AML-193 (cell line): ENCODE data around the gene ANKRD11.

ENCODE experiments used
- DNase-seq, 2 experiments: peaks; one replicate each; lab custom pipeline; 2025; lab: John Stamatoyannopoulos, UW

The ANKRD11 gene

DNA sequence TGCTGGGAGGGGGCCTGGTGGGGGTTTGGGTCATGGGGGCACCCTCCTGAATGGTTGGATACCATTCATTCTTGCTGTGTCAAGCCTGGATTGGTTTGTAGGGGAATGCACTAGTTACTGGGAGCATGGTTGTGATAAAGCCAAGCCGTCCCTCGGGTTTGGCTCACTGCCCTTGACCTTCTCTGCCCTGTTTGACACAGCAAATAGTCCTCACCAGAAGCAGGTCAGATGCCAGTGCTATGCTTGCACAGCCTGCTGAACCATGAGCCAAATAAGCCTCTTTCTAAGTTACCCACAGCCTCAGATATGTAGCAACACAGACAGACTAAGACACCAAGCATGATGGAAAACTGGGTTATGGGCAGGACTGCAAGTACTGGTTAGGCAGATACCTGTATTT, 258.3 kb downstream of the ANKRD11 start:
- DNase-seq, result no peak

GRCh38 chr16:89230255-89230654, 260.1 kb downstream of the ANKRD11 start:
- no peak for DNase-seq

- no peak for DNase-seq
These were observed 265.7 kb downstream of the ANKRD11 start for GRCh38 chr16:89224665-89225064.

DNA sequence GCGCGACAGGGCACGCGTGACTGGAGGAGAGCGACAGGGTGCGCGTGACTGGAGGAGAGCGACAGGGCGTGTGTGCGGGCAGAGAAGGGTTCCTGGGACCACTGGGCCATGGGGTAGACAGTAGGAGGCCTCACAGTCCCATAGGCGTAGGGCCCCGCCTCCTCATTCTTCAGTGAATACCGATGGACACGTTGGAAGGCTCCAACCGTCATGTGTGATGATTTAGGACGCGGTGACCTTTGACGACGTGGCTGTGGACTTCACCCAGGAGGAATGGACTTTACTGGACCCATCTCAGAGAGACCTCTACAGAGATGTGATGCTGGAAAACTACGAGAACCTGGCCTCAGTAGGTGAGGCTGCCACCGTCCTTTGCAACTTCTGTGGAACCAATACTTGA, 267.4 kb downstream of the ANKRD11 start:
- no peak for DNase-seq

DNA sequence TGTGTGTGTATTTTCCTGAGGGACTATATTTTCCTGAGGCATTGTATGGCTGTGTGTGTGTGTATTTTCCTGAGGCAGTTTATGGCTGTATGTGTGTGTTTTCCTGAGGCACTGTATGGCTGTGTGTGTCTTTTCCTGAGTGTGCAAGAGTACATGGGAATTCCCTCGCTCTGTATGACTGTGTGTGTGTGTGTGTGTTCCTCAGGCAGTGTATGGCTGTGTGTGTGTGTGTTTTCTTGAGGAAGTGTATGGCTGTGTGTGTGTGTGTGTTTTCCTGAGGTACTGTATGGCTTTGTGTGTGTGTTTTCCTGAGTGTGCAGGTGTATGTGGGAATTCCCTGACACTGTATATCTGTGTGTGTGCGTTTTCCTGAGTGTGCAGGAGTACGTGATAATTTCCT, 268.8 kb downstream of the ANKRD11 start:
- DNase-seq, result no peak

DNA sequence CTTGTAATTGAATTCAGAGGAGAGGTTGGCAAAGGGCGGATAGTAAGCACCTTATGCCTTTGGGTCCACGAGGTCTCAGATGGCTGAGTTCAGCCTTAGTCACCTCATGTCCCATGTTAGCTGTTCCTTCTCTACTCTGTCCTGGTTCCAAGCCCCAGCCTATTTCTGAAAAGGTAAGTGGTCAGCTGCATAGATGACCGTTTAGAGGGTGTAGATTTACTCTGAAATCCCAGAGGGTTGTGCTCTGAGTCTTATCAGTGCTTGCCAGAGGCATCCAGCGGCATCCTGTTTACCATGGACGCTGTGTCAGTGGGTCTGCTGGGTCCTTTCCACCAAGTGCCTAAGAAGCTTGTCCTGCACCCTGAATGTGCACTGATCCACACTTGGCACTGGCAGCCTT, 271.0 kb downstream of the ANKRD11 start:
- no peak for DNase-seq
